Duodenal mucosa (tissue), 2 donors: ENCODE data around the gene FNTB.

ENCODE experiments used
- H3K27ac ChIP-seq: one replicate; pipeline ENCODE4 v1.7.0; 2013; ENCODE audit warnings: low read depth, low read length
- H3K27me3 ChIP-seq, 2 donors: one replicate each; pipeline ENCODE4 v1.7.0; 2013; ENCODE audit warnings: low read length in 2 of 2, control low read depth in 1 of 2; ENCODE audit not compliant: insufficient read depth in 2 of 2, control insufficient read depth in 1 of 2
- H3K36me3 ChIP-seq, 2 donors: one replicate each; pipeline ENCODE4 v1.7.0; 2013; ENCODE audit warnings: low read length in 2 of 2, control low read depth in 1 of 2; ENCODE audit not compliant: insufficient read depth in 2 of 2, control insufficient read depth in 1 of 2
- H3K4me1 ChIP-seq, 2 donors: one replicate each; pipeline ENCODE4 v1.7.0; 2013; ENCODE audit warnings: low read length in 2 of 2, control low read depth in 1 of 2; ENCODE audit not compliant: insufficient read depth in 2 of 2, control insufficient read depth in 1 of 2
- H3K4me3 ChIP-seq, 2 donors: one replicate each; pipeline ENCODE4 v1.7.0; 2013; ENCODE audit warnings: low read length in 2 of 2, low read depth in 1 of 2
- H3K9ac ChIP-seq, 2 donors: one replicate each; pipeline ENCODE4 v1.7.0; 2013; ENCODE audit warnings: low read length in 2 of 2, low read depth in 1 of 2
- H3K9me3 ChIP-seq, 2 donors: one replicate each; pipeline ENCODE4 v1.7.0; 2013; ENCODE audit warnings: low read length in 2 of 2, control low read depth in 1 of 2; ENCODE audit not compliant: control insufficient read depth in 1 of 2

The FNTB gene

GRCh38 chr14:65100922-65101541 lies 114.3 kb downstream of the FNTB start:
- Histone ChIP-seq H3K27me3 (no peaks in the 10 kb centered on the region), H3K9me3 (no peaks in the 10 kb centered on the region), H3K27ac (no peak overlapping the region), H3K4me1 (peaks cover 29 to 44% of the 10 kb centered on the region in 2 donors), H3K9ac (peak overlapping the region in 1 of 2 donors; percentile 58), H3K36me3 (no peaks in the 10 kb centered on the region), H3K4me3 (peak overlapping the region; percentile 68 to 75)

GRCh38 chr14:65101631-65102440 lies 115.1 kb downstream of the FNTB start:
- H3K36me3 ChIP-seq: no peaks in the 10 kb centered on the region
- H3K9me3 ChIP-seq: no peaks in the 10 kb centered on the region
- peak overlapping the region; percentile 68 to 75 for H3K4me3 ChIP-seq
- H3K27ac ChIP-seq: peak overlapping the region; percentile 79
- H3K27me3 ChIP-seq: no peaks in the 10 kb centered on the region
- peak overlapping the region; percentile 61 to 83 for H3K9ac ChIP-seq
- H3K4me1 ChIP-seq: peaks cover 21 to 36% of the 10 kb centered on the region in 2 donors

- H3K9ac ChIP-seq: peak within 1 kb of the TSS; percentile 74 to 83
- H3K9me3 ChIP-seq: no peaks in the 10 kb centered on the region
- peak within 1 kb of the TSS; percentile 72 to 89 for H3K4me3 ChIP-seq
- no peaks in the 10 kb centered on the region for H3K36me3 ChIP-seq
- H3K27ac ChIP-seq: peak within 1 kb of the TSS; percentile 79
- peaks cover 20 to 31% of the 10 kb centered on the region in 2 donors for H3K4me1 ChIP-seq
- no peaks in the 10 kb centered on the region for H3K27me3 ChIP-seq
Observed at GRCh38 chr14:65102441-65103149, 115.9 kb downstream of the FNTB start, which contains the start of gene MAX. MAX (minus strand) TSS chr14:65102517; CDS start chr14:65102339, 178 bp downstream.

GRCh38 chr14:65103150-65103760 lies 116.6 kb downstream of the FNTB start:
- Histone ChIP-seq H3K36me3 (no peaks in the 10 kb centered on the region), H3K4me3 (peak overlapping the region; percentile 72 to 89), H3K9me3 (no peaks in the 10 kb centered on the region), H3K27me3 (no peaks in the 10 kb centered on the region), H3K4me1 (peaks cover 14 to 27% of the 10 kb centered on the region in 2 donors), H3K27ac (no peak overlapping the region), H3K9ac (peak overlapping the region; percentile 37 to 74)

- Histone ChIP-seq H3K27ac (no peak overlapping the region), H3K4me1 (peaks cover 9 to 22% of the 10 kb centered on the region in 2 donors), H3K9ac (no peak overlapping the region), H3K4me3 (no peak overlapping the region), H3K9me3 (no peaks in the 10 kb centered on the region), H3K27me3 (no peaks in the 10 kb centered on the region), H3K36me3 (no peaks in the 10 kb centered on the region)
Observed at GRCh38 chr14:65104791-65105190, 118.1 kb downstream of the FNTB start.

GRCh38 chr14:65106316-65106715 lies 119.6 kb downstream of the FNTB start:
- H3K27ac ChIP-seq: no peak overlapping the region
- H3K9me3 ChIP-seq: no peaks in the 10 kb centered on the region
- no peaks in the 10 kb centered on the region for H3K27me3 ChIP-seq
- H3K4me3 ChIP-seq: no peak overlapping the region
- peaks cover 0 to 13% of the 10 kb centered on the region in 2 donors for H3K4me1 ChIP-seq
- H3K9ac ChIP-seq: no peak overlapping the region
- H3K36me3 ChIP-seq: no peaks in the 10 kb centered on the region

- Histone ChIP-seq H3K4me1 (peaks cover 0 to 13% of the 10 kb centered on the region in 2 donors), H3K36me3 (no peaks in the 10 kb centered on the region), H3K27ac (no peak overlapping the region), H3K9ac (no peak overlapping the region), H3K4me3 (no peak overlapping the region), H3K27me3 (no peaks in the 10 kb centered on the region), H3K9me3 (no peaks in the 10 kb centered on the region)
Observed at GRCh38 chr14:65106736-65107135, 120.0 kb downstream of the FNTB start.

- Histone ChIP-seq H3K9me3 (no peaks in the 10 kb centered on the region), H3K4me3 (no peak overlapping the region), H3K9ac (no peak overlapping the region), H3K27me3 (no peaks in the 10 kb centered on the region), H3K4me1 (peaks cover 0 to 13% of the 10 kb centered on the region in 2 donors), H3K36me3 (no peaks in the 10 kb centered on the region), H3K27ac (no peak overlapping the region)
Observed at GRCh38 chr14:65107200-65107599, 120.5 kb downstream of the FNTB start.

GRCh38 chr14:65109357-65109756 lies 122.7 kb downstream of the FNTB start:
- Histone ChIP-seq H3K36me3 (no peaks in the 10 kb centered on the region), H3K27me3 (no peaks in the 10 kb centered on the region), H3K27ac (no peak overlapping the region), H3K4me1 (peaks cover 0 to 2% of the 10 kb centered on the region in 2 donors), H3K4me3 (no peak overlapping the region), H3K9ac (no peak overlapping the region), H3K9me3 (no peaks in the 10 kb centered on the region)
